ENCODE data around the gene PRDM5.

- TF ChIP-seq CTCF (IDR thresholded peaks at IDR 0.05) (no peak), ZFX (IDR thresholded peaks at IDR 0.05; ENCODE audit: borderline replicate concordance) (no peak)
Measured at GRCh38 chr4:120709991-120710390, 212.5 kb downstream of the PRDM5 start.

Measured in 22Rv1 (cell line).